ENCODE measurements around the gene HDAC4. TPM values are rescaled to one million over a fixed set of nuclear protein-coding genes. Genes with fewer than 3 reads are reported as not detected.

The HDAC4 gene
- total RNA-seq (2022; extraction: Qiagen RNA extraction; ENCODE audit: low read depth): 5.6 to 9.3 TPM (median 7.7 TPM) in 5 replicates

DNA sequence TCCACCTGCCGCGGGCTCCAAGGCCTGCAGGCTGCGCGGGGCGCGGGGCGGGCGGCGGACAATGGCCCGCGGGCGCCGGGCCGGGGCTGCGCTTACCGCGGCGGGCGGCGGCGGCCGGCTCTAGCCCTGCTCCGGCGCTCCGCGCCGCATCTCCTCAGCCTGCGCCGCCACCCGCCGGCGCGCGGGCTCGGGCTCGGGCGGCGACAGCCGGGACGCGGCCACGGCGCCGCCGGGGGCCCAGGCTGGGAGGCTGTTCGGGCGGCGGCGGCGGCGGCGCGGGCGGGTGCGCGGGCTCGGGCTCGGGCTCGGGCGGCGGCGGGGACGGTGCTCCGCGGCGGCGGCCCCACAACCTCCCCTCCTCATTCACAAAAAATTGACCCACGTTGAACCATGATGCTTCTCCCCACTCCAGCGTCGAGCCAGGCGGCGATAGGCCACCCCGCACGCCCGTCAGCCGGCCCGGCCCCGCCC, at the start of gene HDAC4:
Gene HDAC4 (minus strand): TSS at position 425 of the 471 bp plus-strand sequence. CDS start 48,321 bp downstream, outside the sequence.

All from A549 treated with RU486 at 1 μM for 4 hours (cell line).